Tibial nerve (tissue), 4 donors: ENCODE results near the gene SHC4. TPM values are rescaled to one million over a fixed set of nuclear protein-coding genes. Genes with fewer than 3 reads are reported as not detected.
"Not testable (repeated sequence)": the region's sequence is repeated elsewhere in the genome, so short reads cannot be mapped to it uniquely, and the experiment has no call there.

ENCODE experiments used
- DNase-seq, 2 donors: peaks; one replicate each; pipeline ENCODE4 v3.0.0-alpha.2; 2019; ENCODE audit warnings: low spot score in 2 of 2
- H3K27ac ChIP-seq, 4 donors: fragments of 200-600 bp; sonication (generic) in 3 of 4; one replicate each; pipeline ENCODE4 v1.5.1; 2017 to 2019; ENCODE audit warnings: mild to moderate bottlenecking in 1 of 4
- H3K27me3 ChIP-seq, 2 donors: fragments of 200-600 bp; sonication (generic) in 1 of 2; one replicate each; pipeline versions ENCODE4 v1.5.1 to v1.6.0; 2017 to 2019
- H3K36me3 ChIP-seq, 3 donors: fragments of 200-600 bp; sonication (generic); one replicate each; pipeline ENCODE4 v1.5.1; 2018 to 2019
- H3K4me1 ChIP-seq, 4 donors: fragments of 200-600 bp; sonication (generic) in 3 of 4; one replicate each; pipeline ENCODE4 v1.5.1; 2017 to 2019
- H3K4me3 ChIP-seq, 4 donors: fragments of 200-600 bp; sonication (generic) in 3 of 4; one replicate each; pipeline ENCODE4 v1.5.1; 2017 to 2019; ENCODE audit warnings: mild to moderate bottlenecking in 1 of 4, moderate library complexity in 1 of 4
- H3K9me3 ChIP-seq, 4 donors: fragments of 200-600 bp; sonication (generic) in 3 of 4; one replicate each; pipeline ENCODE4 v1.5.1; 2017 to 2019
- CTCF ChIP-seq, 5 experiments: fragments of 200-600 bp in 3 of 5; fragments of 450-650 bp in 2 of 5; sonication (generic) in 3 of 5; IDR thresholded peaks; one replicate each; pipeline ENCODE4 v1.5.1; 2016 to 2019; ENCODE audit warnings: antibody characterized with exemption in 5 of 5, mild to moderate bottlenecking in 3 of 5, moderate library complexity in 2 of 5
- EP300 ChIP-seq, 2 donors: sonication (generic); formaldehyde crosslinking; IDR thresholded peaks; one replicate each; pipeline ENCODE4 v1.6.1; 2017; ENCODE audit warnings: antibody characterized with exemption in 2 of 2, mild to moderate bottlenecking in 1 of 2
- POLR2A ChIP-seq, 2 donors: fragments of 450-650 bp; IDR thresholded peaks; one replicate each; pipeline ENCODE4 v1.6.1; 2017; ENCODE audit warnings: antibody characterized with exemption in 2 of 2, mild to moderate bottlenecking in 2 of 2, moderate library complexity in 2 of 2
- WGBS, 2 donors: methylation state at CpG; one replicate each; pipeline ENCODE4 v1.1.5; 2018; 5-methylcytosine and 5-hydroxymethylcytosine counted together
- total RNA-seq, 4 donors: library from RNA; depleted of rRNA; stranded (reverse); fragments of >200 nt; gene quantifications; one replicate each; pipeline ENCODE4 v1.1.0, GENCODE V29; 2016

Gene SHC4
- total RNA-seq, 4 donors from 2014 or later, result 36.9 to 71.7 (median 47.5) TPM

GRCh38 chr15:48795901-48796300 lies 167.8 kb downstream of the SHC4 start:
- WGBS, 2 donors, result 96% methylated on average over 3 of the region's 3 CpGs
- H3K4me1 ChIP-seq, result peaks cover 0 to 19% (median 1%) of the 10 kb centered on the region in 4 donors
- H3K36me3 ChIP-seq, result peaks cover 0 to 24% (median 0%) of the 10 kb centered on the region in 3 donors
- no peak overlapping the region for H3K4me3 ChIP-seq
- no peaks in the 10 kb centered on the region for H3K27me3 ChIP-seq
- no peaks in the 10 kb centered on the region for H3K9me3 ChIP-seq
- no peak for DNase-seq
- TF ChIP-seq CTCF (IDR thresholded peaks at IDR 0.05), result no peak
- no peak for TF ChIP-seq POLR2A (IDR thresholded peaks at IDR 0.05)
- no peak for TF ChIP-seq EP300 (IDR thresholded peaks at IDR 0.05)
- no peak overlapping the region for H3K27ac ChIP-seq

- peak overlapping the region in 2 of 4 donors; percentile 10 to 61 for H3K27ac ChIP-seq
Measured at GRCh38 chr15:48794697-48795134, 169.0 kb downstream of the SHC4 start.

GRCh38 chr15:48792408-48792807 lies 171.3 kb downstream of the SHC4 start:
- TF ChIP-seq EP300 (IDR thresholded peaks at IDR 0.05) (no peak), POLR2A (IDR thresholded peaks at IDR 0.05) (no peak), CTCF (IDR thresholded peaks at IDR 0.05) (no peak)
- Histone ChIP-seq H3K36me3 (peaks cover 0 to 50% (median 0%) of the 10 kb centered on the region in 3 donors), H3K27ac (no peak overlapping the region), H3K9me3 (no peaks in the 10 kb centered on the region), H3K4me3 (no peak overlapping the region), H3K4me1 (peaks cover 0 to 10% (median 0%) of the 10 kb centered on the region in 4 donors), H3K27me3 (no peaks in the 10 kb centered on the region)
- WGBS, 2 donors, result 56 to 75% methylated on average over 3 of the region's 3 CpGs
- no peak for DNase-seq

More at GRCh38 chr15:48794697-48795134, 169.0 kb downstream of the SHC4 start:
- Histone ChIP-seq H3K36me3 (peaks cover 0 to 36% (median 0%) of the 10 kb centered on the region in 3 donors), H3K4me1 (peaks cover 0 to 10% (median 0%) of the 10 kb centered on the region in 4 donors), H3K27me3 (no peaks in the 10 kb centered on the region), H3K9me3 (no peaks in the 10 kb centered on the region), H3K4me3 (no peak overlapping the region)
- DNase-seq, result no peak
- WGBS, 2 donors, result 70 to 86% methylated on average over 2 of the region's 2 CpGs
- TF ChIP-seq POLR2A (IDR thresholded peaks at IDR 0.05) (no peak), CTCF (IDR thresholded peaks at IDR 0.05) (no peak), EP300 (IDR thresholded peaks at IDR 0.05) (no peak)

- DNase-seq, H3K27me3 ChIP-seq, H3K4me1 ChIP-seq, H3K27ac ChIP-seq, H3K4me3 ChIP-seq, H3K9me3 ChIP-seq: not testable (repeated sequence)
- peaks cover 0 to 50% (median 0%) of the 10 kb centered on the region in 3 donors for H3K36me3 ChIP-seq
- 83 to 95% methylated on average over 12 of the region's 12 CpGs for WGBS, 2 donors
Measured at GRCh38 chr15:48790466-48791115, 173.1 kb downstream of the SHC4 start.

GRCh38 chr15:48785712-48786111 lies 178.0 kb downstream of the SHC4 start:
- Histone ChIP-seq H3K9me3 (no peaks in the 10 kb centered on the region), H3K27ac (no peak overlapping the region), H3K4me3 (no peak overlapping the region), H3K27me3 (no peaks in the 10 kb centered on the region), H3K36me3 (peaks cover 0 to 50% (median 0%) of the 10 kb centered on the region in 3 donors), H3K4me1 (no peaks in the 10 kb centered on the region)
- TF ChIP-seq POLR2A (IDR thresholded peaks at IDR 0.05) (no peak), EP300 (IDR thresholded peaks at IDR 0.05) (no peak), CTCF (IDR thresholded peaks at IDR 0.05) (no peak)
- 75 to 90% methylated on average over 2 of the region's 2 CpGs for WGBS, 2 donors
- no peak for DNase-seq
